ENCODE results near the gene SLC37A2. TPM values are rescaled to one million over a fixed set of nuclear protein-coding genes. Genes with fewer than 3 reads are reported as not detected.

The SLC37A2 gene
- 0.10 and 0.12 TPM in 2 replicates for polyA plus RNA-seq (2013)

- H2BK12ac ChIP-seq (ENCODE audit: low read length) = no peak within 1 kb of the TSS
- peak within 1 kb of the TSS; percentile 48 for H3K14ac ChIP-seq (ENCODE audit: low read length)
- peak within 1 kb of the TSS; percentile 66 for H2AFZ ChIP-seq (ENCODE audit: insufficient read depth, low read length, poor library complexity)
- no peak within 1 kb of the TSS for H2AK5ac ChIP-seq (ENCODE audit: low read length)
- H3K27ac ChIP-seq (ENCODE audit: low read depth, low read length) = no peak within 1 kb of the TSS
- no peak within 1 kb of the TSS for H3K18ac ChIP-seq (ENCODE audit: low read length)
- peaks cover 8 to 10% of the 10 kb centered on the region in 2 experiments for H3K4me1 ChIP-seq (ENCODE audit: control insufficient read depth in 1 of 2, insufficient read depth in 2 of 2, low read length in 2 of 2)
- H3K9me3 ChIP-seq (ENCODE audit: insufficient read depth, low read depth, low read length) = no peaks in the 10 kb centered on the region
- H2BK5ac ChIP-seq (ENCODE audit: low read depth, low read length, poor library complexity) = no peak within 1 kb of the TSS
- no peak within 1 kb of the TSS for H3K9ac ChIP-seq (ENCODE audit: low read length)
- H3K4me2 ChIP-seq (ENCODE audit: low read length) = peak within 1 kb of the TSS; percentile 70
- H3K4ac ChIP-seq (ENCODE audit: low read depth, low read length) = no peak within 1 kb of the TSS
- no peak within 1 kb of the TSS for H3K23ac ChIP-seq (ENCODE audit: low read length)
- no peaks in the 10 kb centered on the region for H3K36me3 ChIP-seq (ENCODE audit: control insufficient read depth in 1 of 2, insufficient read depth in 2 of 2, low read length in 2 of 2)
- peaks cover 1% of the 10 kb centered on the region for H3K79me1 ChIP-seq (ENCODE audit: low read length)
- no peaks in the 10 kb centered on the region for H3K79me2 ChIP-seq (ENCODE audit: control insufficient read depth, insufficient read depth, low read length, poor library complexity)
- H4K8ac ChIP-seq (ENCODE audit: low read depth, low read length) = no peak within 1 kb of the TSS
- H2BK120ac ChIP-seq (ENCODE audit: insufficient read depth, low read length, poor library complexity) = no peak within 1 kb of the TSS
- H4K12ac ChIP-seq (ENCODE audit: low read depth, low read length) = peak within 1 kb of the TSS; percentile 59
- DNase-seq = peak; percentile 82 to 84
- H4K91ac ChIP-seq (ENCODE audit: low read depth, low read length) = no peak within 1 kb of the TSS
- no CpG with 5 or more reads among the region's 46 CpGs for WGBS (ENCODE audit: extremely low coverage, insufficient coverage, insufficient read length)
- H3K27me3 ChIP-seq (ENCODE audit: insufficient read depth, low read length) = peaks cover 32% of the 10 kb centered on the region
- H3K4me3 ChIP-seq (ENCODE audit: low read depth, low read length) = peak within 1 kb of the TSS; percentile 65
These were observed at the start of gene SLC37A2 for GRCh38 chr11:125062931-125063428. SLC37A2 (plus strand) TSS chr11:125063305; CDS start chr11:125063368, 63 bp downstream.

- Histone ChIP-seq H3K23ac (ENCODE audit: low read length) (no peak overlapping the region), H2BK5ac (ENCODE audit: low read depth, low read length, poor library complexity) (no peak overlapping the region), H3K4me1 (ENCODE audit: control insufficient read depth in 1 of 2, insufficient read depth in 2 of 2, low read length in 2 of 2) (no peaks in the 10 kb centered on the region), H3K79me2 (ENCODE audit: control insufficient read depth, insufficient read depth, low read length, poor library complexity) (no peaks in the 10 kb centered on the region), H4K91ac (ENCODE audit: low read depth, low read length) (no peak overlapping the region), H3K4me3 (ENCODE audit: low read depth, low read length) (no peak overlapping the region), H2AK5ac (ENCODE audit: low read length) (no peak overlapping the region), H3K9me3 (ENCODE audit: insufficient read depth, low read depth, low read length) (no peaks in the 10 kb centered on the region), H3K14ac (ENCODE audit: low read length) (no peak overlapping the region), H2BK120ac (ENCODE audit: insufficient read depth, low read length, poor library complexity) (no peak overlapping the region), H3K79me1 (ENCODE audit: low read length) (no peaks in the 10 kb centered on the region), H3K27ac (ENCODE audit: low read depth, low read length) (no peak overlapping the region), H4K12ac (ENCODE audit: low read depth, low read length) (no peak overlapping the region), H3K18ac (ENCODE audit: low read length) (no peak overlapping the region), H4K8ac (ENCODE audit: low read depth, low read length) (no peak overlapping the region), H2AFZ (ENCODE audit: insufficient read depth, low read length, poor library complexity) (no peak overlapping the region), H3K9ac (ENCODE audit: low read length) (no peak overlapping the region), H3K36me3 (ENCODE audit: control insufficient read depth in 1 of 2, insufficient read depth in 2 of 2, low read length in 2 of 2) (no peaks in the 10 kb centered on the region), H3K4me2 (ENCODE audit: low read length) (no peak overlapping the region), H3K27me3 (ENCODE audit: insufficient read depth, low read length) (no peaks in the 10 kb centered on the region), H3K4ac (ENCODE audit: low read depth, low read length) (no peak overlapping the region), H2BK12ac (ENCODE audit: low read length) (no peak overlapping the region)
- no peak for DNase-seq
These were observed 46.7 kb upstream of the SLC37A2 start for GRCh38 chr11:125016413-125016812.

- no CpG with 5 or more reads among the region's 2 CpGs for WGBS (ENCODE audit: extremely low coverage, insufficient coverage, insufficient read length)
- Histone ChIP-seq H2AK5ac (ENCODE audit: low read length) (no peak overlapping the region), H3K79me1 (ENCODE audit: low read length) (no peaks in the 10 kb centered on the region)
These were observed 42.8 kb upstream of the SLC37A2 start for GRCh38 chr11:125020342-125020741.

GRCh38 chr11:125022551-125022950, 40.6 kb upstream of the SLC37A2 start:
- H4K91ac ChIP-seq (ENCODE audit: low read depth, low read length) = no peak overlapping the region
- no peak for DNase-seq
- no peak overlapping the region for H3K4me2 ChIP-seq (ENCODE audit: low read length)
- H2BK5ac ChIP-seq (ENCODE audit: low read depth, low read length, poor library complexity) = no peak overlapping the region
- H3K79me1 ChIP-seq (ENCODE audit: low read length) = no peaks in the 10 kb centered on the region
- H3K4me1 ChIP-seq (ENCODE audit: control insufficient read depth in 1 of 2, insufficient read depth in 2 of 2, low read length in 2 of 2) = no peaks in the 10 kb centered on the region
- no peak overlapping the region for H4K8ac ChIP-seq (ENCODE audit: low read depth, low read length)
- no peak overlapping the region for H2BK12ac ChIP-seq (ENCODE audit: low read length)
- no peaks in the 10 kb centered on the region for H3K9me3 ChIP-seq (ENCODE audit: insufficient read depth, low read depth, low read length)
- H4K12ac ChIP-seq (ENCODE audit: low read depth, low read length) = no peak overlapping the region
- no peak overlapping the region for H3K27ac ChIP-seq (ENCODE audit: low read depth, low read length)
- H2AFZ ChIP-seq (ENCODE audit: insufficient read depth, low read length, poor library complexity) = no peak overlapping the region
- no peak overlapping the region for H3K4me3 ChIP-seq (ENCODE audit: low read depth, low read length)
- H3K23ac ChIP-seq (ENCODE audit: low read length) = no peak overlapping the region
- no peak overlapping the region for H2AK5ac ChIP-seq (ENCODE audit: low read length)
- no peak overlapping the region for H3K4ac ChIP-seq (ENCODE audit: low read depth, low read length)
- no peak overlapping the region for H3K9ac ChIP-seq (ENCODE audit: low read length)
- H3K14ac ChIP-seq (ENCODE audit: low read length) = no peak overlapping the region
- H3K27me3 ChIP-seq (ENCODE audit: insufficient read depth, low read length) = no peaks in the 10 kb centered on the region
- H3K79me2 ChIP-seq (ENCODE audit: control insufficient read depth, insufficient read depth, low read length, poor library complexity) = no peaks in the 10 kb centered on the region
- no peaks in the 10 kb centered on the region for H3K36me3 ChIP-seq (ENCODE audit: control insufficient read depth in 1 of 2, insufficient read depth in 2 of 2, low read length in 2 of 2)
- no peak overlapping the region for H3K18ac ChIP-seq (ENCODE audit: low read length)
- no peak overlapping the region for H2BK120ac ChIP-seq (ENCODE audit: insufficient read depth, low read length, poor library complexity)

More at GRCh38 chr11:125020342-125020741, 42.8 kb upstream of the SLC37A2 start:
- no peak overlapping the region for H3K27ac ChIP-seq (ENCODE audit: low read depth, low read length)
- no peaks in the 10 kb centered on the region for H3K36me3 ChIP-seq (ENCODE audit: control insufficient read depth in 1 of 2, insufficient read depth in 2 of 2, low read length in 2 of 2)
- no peak overlapping the region for H3K18ac ChIP-seq (ENCODE audit: low read length)
- no peaks in the 10 kb centered on the region for H3K79me2 ChIP-seq (ENCODE audit: control insufficient read depth, insufficient read depth, low read length, poor library complexity)
- H3K23ac ChIP-seq (ENCODE audit: low read length) = no peak overlapping the region
- no peak overlapping the region for H2BK12ac ChIP-seq (ENCODE audit: low read length)
- no peak overlapping the region for H2AFZ ChIP-seq (ENCODE audit: insufficient read depth, low read length, poor library complexity)
- H3K4me2 ChIP-seq (ENCODE audit: low read length) = no peak overlapping the region
- no peak overlapping the region for H3K4ac ChIP-seq (ENCODE audit: low read depth, low read length)
- no peak overlapping the region for H4K12ac ChIP-seq (ENCODE audit: low read depth, low read length)
- H4K8ac ChIP-seq (ENCODE audit: low read depth, low read length) = no peak overlapping the region
- H3K4me1 ChIP-seq (ENCODE audit: control insufficient read depth in 1 of 2, insufficient read depth in 2 of 2, low read length in 2 of 2) = no peaks in the 10 kb centered on the region
- H4K91ac ChIP-seq (ENCODE audit: low read depth, low read length) = no peak overlapping the region
- H2BK120ac ChIP-seq (ENCODE audit: insufficient read depth, low read length, poor library complexity) = no peak overlapping the region
- H3K4me3 ChIP-seq (ENCODE audit: low read depth, low read length) = no peak overlapping the region
- no peak overlapping the region for H3K9ac ChIP-seq (ENCODE audit: low read length)
- no peaks in the 10 kb centered on the region for H3K27me3 ChIP-seq (ENCODE audit: insufficient read depth, low read length)
- H3K14ac ChIP-seq (ENCODE audit: low read length) = no peak overlapping the region
- no peak for DNase-seq
- H3K9me3 ChIP-seq (ENCODE audit: insufficient read depth, low read depth, low read length) = no peaks in the 10 kb centered on the region
- H2BK5ac ChIP-seq (ENCODE audit: low read depth, low read length, poor library complexity) = no peak overlapping the region

All from trophoblast cell (in vitro differentiated cells and primary cell).